GM23338 (cell line): Measurements from ENCODE around the gene PRSS33. TPM values are rescaled to one million over a fixed set of nuclear protein-coding genes. Genes with fewer than 3 reads are reported as not detected.

Experiments used
- ATAC-seq: fragments of 200-7000 bp; cut with Tn5 transposase; 3 replicates; pipeline ENCODE4 v1.9.1; 2020
- DNase-seq: peaks from one replicate; pipeline ENCODE4 v3.0.0-alpha.2; 2015; ENCODE audit warnings: low spot score
- H2AFZ ChIP-seq: fragments of 200-600 bp; sonication (generic); 2 replicates; pipeline ENCODE4 v1.8.0; 2016; ENCODE audit warnings: antibody characterized with exemption, mild to moderate bottlenecking, moderate library complexity
- H3F3A ChIP-seq: fragments of 200-600 bp; sonication (generic); replicated peaks from 2 replicates; pipeline ENCODE4 v1.8.0; 2017; ENCODE audit warnings: antibody characterized with exemption, mixed run types, low read depth
- H3K27ac ChIP-seq: fragments of 200-600 bp; sonication (generic); 2 replicates; pipeline ENCODE4 v1.6.1; 2016; ENCODE audit warnings: low read depth
- H3K27me3 ChIP-seq: fragments of 200-600 bp; sonication (generic); 2 replicates; pipeline ENCODE4 v1.8.0; 2016; ENCODE audit warnings: mild to moderate bottlenecking, mixed run types, moderate library complexity; ENCODE audit not compliant: insufficient read depth
- H3K36me3 ChIP-seq: fragments of 200-600 bp; sonication (generic); 2 replicates; pipeline ENCODE4 v1.8.0; 2016; ENCODE audit warnings: mild to moderate bottlenecking; ENCODE audit not compliant: insufficient read depth
- H3K4me1 ChIP-seq: fragments of 200-600 bp; sonication (generic); 2 replicates; pipeline ENCODE4 v1.8.0; 2016; ENCODE audit warnings: mild to moderate bottlenecking, moderate library complexity; ENCODE audit not compliant: insufficient read depth
- H3K4me2 ChIP-seq: fragments of 200-600 bp; sonication (generic); 2 replicates; pipeline ENCODE4 v1.7.1; 2017; ENCODE audit warnings: mixed run types
- H3K4me3 ChIP-seq: fragments of 200-600 bp; sonication (generic); 2 replicates; pipeline ENCODE4 v1.6.1; 2016; ENCODE audit warnings: mixed run types
- H3K79me2 ChIP-seq: fragments of 200-600 bp; sonication (generic); replicated peaks from 2 replicates; pipeline ENCODE4 v1.8.0; 2017; ENCODE audit warnings: mild to moderate bottlenecking; ENCODE audit not compliant: insufficient read depth
- H3K9me2 ChIP-seq: fragments of 200-600 bp; sonication (generic); 2 replicates; pipeline ENCODE4 v1.8.0; 2017; ENCODE audit not compliant: insufficient read depth
- H4K20me1 ChIP-seq: fragments of 200-600 bp; sonication (generic); replicated peaks from 2 replicates; pipeline ENCODE4 v1.8.0; 2017; ENCODE audit warnings: mild to moderate bottlenecking; ENCODE audit not compliant: insufficient read depth
- H3K27ac Mint-ChIP-seq: 2 replicates; pipeline ENCODE4 v1.8.0; 2020; ENCODE audit warnings: inconsistent platforms, mild to moderate bottlenecking, moderate library complexity, mixed read lengths
- H3K27me3 Mint-ChIP-seq: 3 replicates; pipeline ENCODE4 v1.8.0; 2022; ENCODE audit warnings: low read depth, mild to moderate bottlenecking, moderate library complexity, mixed read lengths, inconsistent platforms; ENCODE audit not compliant: insufficient read depth, poor library complexity
- H3K36me3 Mint-ChIP-seq: 3 replicates; pipeline ENCODE4 v1.8.0; 2021; ENCODE audit warnings: low read depth, mild to moderate bottlenecking, inconsistent platforms, moderate library complexity, mixed read lengths
- H3K4me1 Mint-ChIP-seq: 3 replicates; pipeline ENCODE4 v1.8.0; 2020; ENCODE audit warnings: mild to moderate bottlenecking, inconsistent platforms, mixed read lengths
- H3K4me3 Mint-ChIP-seq: 3 replicates; pipeline ENCODE4 v1.8.0; 2021; ENCODE audit warnings: moderate library complexity, mild to moderate bottlenecking, inconsistent platforms, mixed read lengths
- H3K9me3 Mint-ChIP-seq: 3 replicates; pipeline ENCODE4 v1.8.0; 2020; ENCODE audit warnings: moderate library complexity, mild to moderate bottlenecking, inconsistent platforms, mixed read lengths
- CREB1 ChIP-seq: fragments of 250-450 bp; sonication (Bioruptor Pico); IDR thresholded peaks from 2 replicates; pipeline ENCODE4 v1.5.0; 2020; ENCODE audit warnings: low read depth, mild to moderate bottlenecking, moderate library complexity
- CTCF ChIP-seq, 2 experiments: fragments of 200-600 bp in 1 of 2; sonication (generic) in 1 of 2; conservative IDR thresholded peaks; 2 replicates each; pipeline versions ENCODE4 v1.5.1 to v1.6.1; 2016 to 2017; ENCODE audit warnings: antibody characterized with exemption in 2 of 2, low read depth in 2 of 2, mild to moderate bottlenecking in 2 of 2, moderate library complexity in 1 of 2
- ETS1 ChIP-seq: IDR thresholded peaks from 2 replicates; pipeline ENCODE4 v1.6.1; 2016; ENCODE audit warnings: antibody characterized with exemption
- EZH2 ChIP-seq: fragments of 200-600 bp; sonication (generic); IDR thresholded peaks from one replicate; pipeline ENCODE4 v1.8.0; 2017; ENCODE audit warnings: antibody characterized with exemption, mild to moderate bottlenecking, low read depth; ENCODE audit not compliant: unreplicated experiment
- EZH2phosphoT487 ChIP-seq: fragments of 200-600 bp; sonication (generic); IDR thresholded peaks from one replicate; pipeline ENCODE4 v1.8.1; 2018; ENCODE audit warnings: antibody characterized with exemption; ENCODE audit not compliant: unreplicated experiment
- NANOG ChIP-seq: IDR thresholded peaks from 2 replicates; pipeline ENCODE4 v1.6.1; 2016; ENCODE audit warnings: antibody characterized with exemption, borderline replicate concordance
- POLR2AphosphoS5 ChIP-seq: IDR thresholded peaks from 2 replicates; pipeline ENCODE4 v1.6.1; 2016; ENCODE audit warnings: antibody characterized with exemption, low read depth
- REST ChIP-seq: IDR thresholded peaks from one replicate; pipeline ENCODE4 v1.6.1; 2018; ENCODE audit warnings: antibody characterized with exemption; ENCODE audit not compliant: unreplicated experiment
- STAT1 ChIP-seq: IDR thresholded peaks from one replicate; pipeline ENCODE4 v1.6.1; 2016; ENCODE audit warnings: antibody characterized with exemption; ENCODE audit not compliant: unreplicated experiment
- ZNF331 ChIP-seq: fragments of 250-450 bp; sonication (Bioruptor Pico); IDR thresholded peaks from 2 replicates; pipeline ENCODE4 v1.5.0; 2020; ENCODE audit warnings: low read depth, mild to moderate bottlenecking, moderate library complexity
- polyA plus RNA-seq: library from polyadenylated mRNA; unstranded; fragments of >200 nt; fragmentation: Nextera tagmentation; extraction: Ambion mirVana; gene quantifications from 2 replicates; pipeline ENCODE4 v1.2.1, GENCODE V29; 2016
- total RNA-seq: library from RNA; depleted of rRNA; stranded (reverse); fragments of >200 nt; shearing (Covaris generic); gene quantifications from 2 replicates; pipeline ENCODE4 v1.2.3, GENCODE V29; 2014

Gene PRSS33
- total and polyA plus RNA-seq, 2 experiments from 2014 or later = 0.24 to 1.4 TPM

GRCh38 chr16:2755158-2755557, 32.2 kb downstream of the PRSS33 start (continued):
- TF ChIP-seq CTCF (conservative IDR thresholded peaks at IDR 0.05; ENCODE audit: low read depth in 2 of 2) (no peak), CREB1 (no peak), POLR2AphosphoS5 (no peak), ZNF331 (CRISPR knock-in tag) (no peak), ETS1 (no peak)

- DNase-seq = no peak
- peaks cover 47% of the 10 kb centered on the region for H4K20me1 ChIP-seq
- TF ChIP-seq CTCF (conservative IDR thresholded peaks at IDR 0.05; ENCODE audit: low read depth in 2 of 2) = no peak
- TF ChIP-seq REST = no peak
- no peak for TF ChIP-seq POLR2AphosphoS5
- TF ChIP-seq ZNF331 (CRISPR knock-in tag) = no peak
- no peak for TF ChIP-seq NANOG
- TF ChIP-seq CREB1 = no peak
- no peak for TF ChIP-seq STAT1
- no peak for TF ChIP-seq ETS1
- TF ChIP-seq EZH2phosphoT487 = no peak
- TF ChIP-seq EZH2 = no peak
These were observed 33.7 kb downstream of the PRSS33 start for GRCh38 chr16:2753733-2754020.

More at GRCh38 chr16:2753733-2754020, 33.7 kb downstream of the PRSS33 start:
- Histone ChIP-seq H3K9me2 (no peaks in the 10 kb centered on the region), H3K27me3 (no peaks in the 10 kb centered on the region), H3K4me1 (peaks cover 25% of the 10 kb centered on the region), H3K27ac (peak overlapping the region; percentile 99), H3K4me3 (peak overlapping the region; percentile 99), H3K79me2 (peaks cover 74% of the 10 kb centered on the region), H3K4me2 (peak overlapping the region; percentile 100), H3F3A (peaks cover 55% of the 10 kb centered on the region), H2AFZ (no peak overlapping the region), H3K36me3 (peaks cover 16% of the 10 kb centered on the region)
- peaks cover 20% of the 10 kb centered on the region for H3K27me3 Mint-ChIP-seq
- H3K36me3 Mint-ChIP-seq = peaks cover 65% of the 10 kb centered on the region
- peak overlapping the region; percentile 95 for H3K27ac Mint-ChIP-seq
- H3K4me1 Mint-ChIP-seq = peaks cover 35% of the 10 kb centered on the region
- no peak for ATAC-seq
- peak overlapping the region; percentile 93 for H3K4me3 Mint-ChIP-seq
- H3K9me3 Mint-ChIP-seq = peaks cover under 1% of the 10 kb centered on the region
